ENCODE results near the gene TDRD3. TPM values are rescaled to one million over a fixed set of nuclear protein-coding genes. Genes with fewer than 3 reads are reported as not detected.
"Not testable (repeated sequence)": the region's sequence is repeated elsewhere in the genome, so short reads cannot be mapped to it uniquely, and the experiment has no call there.

Gene TDRD3
- total RNA-seq, 2 experiments from 2014 or later = 22.4 to 27.2 TPM

GRCh38 chr13:60372141-60372540 is 24.9 kb upstream of the TDRD3 start:
- no peak for TF ChIP-seq CTCF (IDR thresholded peaks at IDR 0.05)
- Histone ChIP-seq H3K27me3 (ENCODE audit: control insufficient read depth in 1 of 2, insufficient read depth in 2 of 2, low read length in 2 of 2) (no peaks in the 10 kb centered on the region), H3K36me3 (ENCODE audit: insufficient read depth, low read length) (no peaks in the 10 kb centered on the region), H3K9me3 (ENCODE audit: control insufficient read depth in 1 of 2, insufficient read depth in 1 of 2, low read length in 2 of 2) (no peaks in the 10 kb centered on the region), H3K4me3 (ENCODE audit: low read length) (no peak overlapping the region), H3K27ac (ENCODE audit: low read depth in 1 of 2, low read length in 2 of 2) (no peak overlapping the region), H3K4me1 (ENCODE audit: insufficient read depth, low read length) (no peaks in the 10 kb centered on the region)
- Mint-ChIP-seq H3K27ac (no peak overlapping the region), H3K4me1 (ENCODE audit: low read depth) (no peaks in the 10 kb centered on the region), H3K4me3 (no peak overlapping the region), H3K27me3 (peaks cover 5% of the 10 kb centered on the region), H3K36me3 (ENCODE audit: low read depth) (no peaks in the 10 kb centered on the region), H3K9me3 (no peaks in the 10 kb centered on the region)
- intact Hi-C loops (cut with DNase I, micrococcal nuclease) = no loop called here
- POLR2A ChIA-PET = no interaction called here
- DNase-seq (no peak), ATAC-seq (ENCODE audit: poor library complexity) (no peak)
- CTCF ChIA-PET = no interaction called here

- H3K9me3 Mint-ChIP-seq; H3K27me3 ChIP-seq (ENCODE audit: control insufficient read depth in 1 of 2, insufficient read depth in 2 of 2, low read length in 2 of 2); H3K9me3 ChIP-seq (ENCODE audit: control insufficient read depth in 1 of 2, insufficient read depth in 1 of 2, low read length in 2 of 2); H3K36me3 Mint-ChIP-seq (ENCODE audit: low read depth); ATAC-seq (ENCODE audit: poor library complexity); DNase-seq; H3K4me1 ChIP-seq (ENCODE audit: insufficient read depth, low read length); H3K4me3 Mint-ChIP-seq; POLR2A ChIA-PET; H3K27ac ChIP-seq (ENCODE audit: low read depth in 1 of 2, low read length in 2 of 2); H3K27ac Mint-ChIP-seq; H3K4me1 Mint-ChIP-seq (ENCODE audit: low read depth); CTCF ChIA-PET; H3K4me3 ChIP-seq (ENCODE audit: low read length); H3K36me3 ChIP-seq (ENCODE audit: insufficient read depth, low read length); intact Hi-C loops (cut with DNase I, micrococcal nuclease): not testable (repeated sequence)
- peaks cover 11% of the 10 kb centered on the region for H3K27me3 Mint-ChIP-seq
These were observed 17.7 kb upstream of the TDRD3 start for GRCh38 chr13:60379282-60379681.

GRCh38 chr13:60379837-60380565 is 17.0 kb upstream of the TDRD3 start:
- ChIA-PET POLR2A (interaction anchor here (0.5 kb wide), 1 partner anchor 676 kb away, joined by 3 read pairs; no protein-coding TSS in a partner anchor), CTCF (no interaction called here)
- H3K4me3 Mint-ChIP-seq = no peak overlapping the region
- Histone ChIP-seq H3K4me3 (ENCODE audit: low read length) (no peak overlapping the region), H3K27ac (ENCODE audit: low read depth in 1 of 2, low read length in 2 of 2) (no peak overlapping the region), H3K36me3 (ENCODE audit: insufficient read depth, low read length) (no peaks in the 10 kb centered on the region), H3K27me3 (ENCODE audit: control insufficient read depth in 1 of 2, insufficient read depth in 2 of 2, low read length in 2 of 2) (peaks cover 0 to 3% of the 10 kb centered on the region in 2 experiments), H3K9me3 (ENCODE audit: control insufficient read depth in 1 of 2, insufficient read depth in 1 of 2, low read length in 2 of 2) (no peaks in the 10 kb centered on the region), H3K4me1 (ENCODE audit: insufficient read depth, low read length) (no peaks in the 10 kb centered on the region)
- H3K9me3 Mint-ChIP-seq = no peaks in the 10 kb centered on the region
- no peaks in the 10 kb centered on the region for H3K36me3 Mint-ChIP-seq (ENCODE audit: low read depth)
- H3K4me1 Mint-ChIP-seq (ENCODE audit: low read depth) = no peaks in the 10 kb centered on the region
- H3K27ac Mint-ChIP-seq = no peak overlapping the region
- ATAC-seq (ENCODE audit: poor library complexity) (no peak), DNase-seq (no peak)
- H3K27me3 Mint-ChIP-seq = peaks cover 11% of the 10 kb centered on the region
- TF ChIP-seq CTCF (IDR thresholded peaks at IDR 0.05) = no peak
- intact Hi-C loops (cut with DNase I, micrococcal nuclease) = no loop called here

GRCh38 chr13:60384911-60385310 is 12.1 kb upstream of the TDRD3 start:
- H3K9me3 ChIP-seq (ENCODE audit: control insufficient read depth in 1 of 2, insufficient read depth in 1 of 2, low read length in 2 of 2) = no peaks in the 10 kb centered on the region
- Mint-ChIP-seq H3K4me3 (no peak overlapping the region), H3K27ac (no peak overlapping the region), H3K9me3 (no peaks in the 10 kb centered on the region), H3K27me3 (peaks cover 24% of the 10 kb centered on the region), H3K36me3 (ENCODE audit: low read depth) (no peaks in the 10 kb centered on the region), H3K4me1 (ENCODE audit: low read depth) (no peaks in the 10 kb centered on the region)
- intact Hi-C loops (cut with DNase I, micrococcal nuclease) = no loop called here
- DNase-seq = no peak
- no peak for ATAC-seq (ENCODE audit: poor library complexity)
- no peaks in the 10 kb centered on the region for H3K4me1 ChIP-seq (ENCODE audit: insufficient read depth, low read length)
- ChIA-PET POLR2A (no interaction called here), CTCF (no interaction called here)
- H3K27me3 ChIP-seq (ENCODE audit: control insufficient read depth in 1 of 2, insufficient read depth in 2 of 2, low read length in 2 of 2) = peaks cover 0 to 3% of the 10 kb centered on the region in 2 experiments
- no peak overlapping the region for H3K27ac ChIP-seq (ENCODE audit: low read depth in 1 of 2, low read length in 2 of 2)
- no peaks in the 10 kb centered on the region for H3K36me3 ChIP-seq (ENCODE audit: insufficient read depth, low read length)
- no peak for TF ChIP-seq CTCF (IDR thresholded peaks at IDR 0.05)
- no peak overlapping the region for H3K4me3 ChIP-seq (ENCODE audit: low read length)

All from CD4-positive, alpha-beta T cell (primary cell).